ENCODE measurements around the gene IFI16.
A peak's percentile ranks its signal among the peaks of the same experiment; 100 is the strongest.

IFI16 gene

DNA sequence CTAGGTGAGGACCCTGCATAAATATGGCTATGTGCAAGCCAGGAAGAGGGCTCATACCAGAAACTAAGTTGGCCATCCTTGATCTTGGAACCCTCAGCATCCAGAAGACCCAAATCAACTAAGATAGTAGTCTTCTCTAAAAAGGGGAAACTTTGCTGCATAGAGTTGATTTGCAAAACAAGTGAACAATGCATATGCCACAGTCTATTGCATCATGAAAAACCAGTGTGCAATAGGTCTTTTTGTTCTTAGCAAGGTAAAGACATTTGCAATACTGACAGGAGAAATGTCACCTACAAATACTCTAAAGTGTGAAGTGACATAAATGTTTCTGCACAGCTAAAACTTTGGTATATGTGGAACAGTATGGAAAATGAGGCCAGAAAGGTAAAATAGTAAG, 2.0 kb upstream of the IFI16 start:
- Histone ChIP-seq H3K36me3 (replicated peaks; ENCODE audit: insufficient read depth, low read length) (no peaks in the 10 kb centered on the region), H3K27ac (ENCODE audit: low read length) (no peak overlapping the region), H3K4me2 (ENCODE audit: low read depth, low read length) (no peak overlapping the region), H3K27me3 (replicated peaks; ENCODE audit: insufficient read depth, low read length) (no peaks in the 10 kb centered on the region), H2AFZ (ENCODE audit: low read length) (no peak overlapping the region), H3K9ac (ENCODE audit: low read length) (no peak overlapping the region), H3K4me3 (ENCODE audit: low read length) (no peak overlapping the region), H3K9me3 (replicated peaks; ENCODE audit: insufficient read depth, low read length) (no peaks in the 10 kb centered on the region), H3K79me2 (ENCODE audit: low read length) (peaks cover 30% of the 10 kb centered on the region), H3K9me2 (replicated peaks; ENCODE audit: insufficient read depth, low read length) (no peaks in the 10 kb centered on the region), H4K20me1 (ENCODE audit: insufficient read depth, low read length) (no peaks in the 10 kb centered on the region), H3K4me1 (ENCODE audit: low read length) (peaks cover 17% of the 10 kb centered on the region), H3F3A (ENCODE audit: insufficient read depth, low read length) (peaks cover 22% of the 10 kb centered on the region)
- DNase-seq, result no peak
- no peak for TF ChIP-seq EZH2 (optimal IDR thresholded peaks at IDR 0.05; ENCODE audit: low read depth, low read length)
- TF ChIP-seq, protein P1, sequence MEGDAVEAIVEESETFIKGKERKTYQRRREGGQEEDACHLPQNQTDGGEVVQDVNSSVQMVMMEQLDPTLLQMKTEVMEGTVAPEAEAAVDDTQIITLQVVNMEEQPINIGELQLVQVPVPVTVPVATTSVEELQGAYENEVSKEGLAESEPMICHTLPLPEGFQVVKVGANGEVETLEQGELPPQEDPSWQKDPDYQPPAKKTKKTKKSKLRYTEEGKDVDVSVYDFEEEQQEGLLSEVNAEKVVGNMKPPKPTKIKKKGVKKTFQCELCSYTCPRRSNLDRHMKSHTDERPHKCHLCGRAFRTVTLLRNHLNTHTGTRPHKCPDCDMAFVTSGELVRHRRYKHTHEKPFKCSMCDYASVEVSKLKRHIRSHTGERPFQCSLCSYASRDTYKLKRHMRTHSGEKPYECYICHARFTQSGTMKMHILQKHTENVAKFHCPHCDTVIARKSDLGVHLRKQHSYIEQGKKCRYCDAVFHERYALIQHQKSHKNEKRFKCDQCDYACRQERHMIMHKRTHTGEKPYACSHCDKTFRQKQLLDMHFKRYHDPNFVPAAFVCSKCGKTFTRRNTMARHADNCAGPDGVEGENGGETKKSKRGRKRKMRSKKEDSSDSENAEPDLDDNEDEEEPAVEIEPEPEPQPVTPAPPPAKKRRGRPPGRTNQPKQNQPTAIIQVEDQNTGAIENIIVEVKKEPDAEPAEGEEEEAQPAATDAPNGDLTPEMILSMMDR (IDR thresholded peaks at IDR 0.05; ENCODE audit: low read length), result no peak
- TF ChIP-seq EZH2phosphoT487 (IDR thresholded peaks at IDR 0.05; ENCODE audit: low read length), result no peak

DNA sequence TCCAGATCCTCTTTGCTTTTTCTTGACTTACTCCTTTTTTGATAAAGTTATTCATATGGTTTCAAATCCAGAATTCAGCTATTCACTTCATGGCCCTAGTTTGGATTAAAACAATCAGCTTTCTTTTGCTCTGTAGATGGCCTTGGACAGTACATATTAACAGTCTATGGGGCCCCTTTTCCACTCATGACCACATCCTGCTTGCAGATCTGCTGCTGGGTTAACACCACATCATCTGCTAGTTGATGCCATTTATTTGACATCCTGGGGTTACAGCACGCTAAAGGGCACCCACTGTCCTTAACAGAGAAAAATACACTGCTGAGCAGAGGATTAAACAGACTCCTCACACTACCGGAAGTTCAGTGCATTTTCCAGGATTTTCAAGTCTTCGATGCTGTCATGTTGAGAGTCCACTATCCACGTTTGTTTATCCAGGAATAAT, 941 bp upstream of the IFI16 start:
- H3F3A ChIP-seq (ENCODE audit: insufficient read depth, low read length), result peaks cover 26% of the 10 kb centered on the region
- peaks cover 40% of the 10 kb centered on the region for H3K79me2 ChIP-seq (ENCODE audit: low read length)
- H3K9me3 ChIP-seq (replicated peaks; ENCODE audit: insufficient read depth, low read length), result no peaks in the 10 kb centered on the region
- H3K27ac ChIP-seq (ENCODE audit: low read length), result no peak overlapping the region; the same call in 1 of the 2 replicates
- peaks cover 20% of the 10 kb centered on the region for H3K4me1 ChIP-seq (ENCODE audit: low read length)
- TF ChIP-seq, protein P1 (IDR thresholded peaks at IDR 0.05; ENCODE audit: low read length), result no peak
- TF ChIP-seq EZH2 (optimal IDR thresholded peaks at IDR 0.05; ENCODE audit: low read depth, low read length), result no peak
- TF ChIP-seq EZH2phosphoT487 (IDR thresholded peaks at IDR 0.05; ENCODE audit: low read length), result no peak
- no peaks in the 10 kb centered on the region for H3K27me3 ChIP-seq (replicated peaks; ENCODE audit: insufficient read depth, low read length)
- H3K9ac ChIP-seq (ENCODE audit: low read length), result no peak overlapping the region
- H4K20me1 ChIP-seq (ENCODE audit: insufficient read depth, low read length), result no peaks in the 10 kb centered on the region
- DNase-seq, result peak; percentile 63
- peaks cover 4% of the 10 kb centered on the region; the same call in 1 of the 2 replicates for H3K36me3 ChIP-seq (replicated peaks; ENCODE audit: insufficient read depth, low read length)
- peak overlapping the region; percentile 54 for H2AFZ ChIP-seq (ENCODE audit: low read length)
- H3K4me2 ChIP-seq (ENCODE audit: low read depth, low read length), result peak overlapping the region; percentile 57
- H3K9me2 ChIP-seq (replicated peaks; ENCODE audit: insufficient read depth, low read length), result no peaks in the 10 kb centered on the region
- H3K4me3 ChIP-seq (ENCODE audit: low read length), result peak overlapping the region; percentile 74; the same call in 1 of the 2 replicates

DNA sequence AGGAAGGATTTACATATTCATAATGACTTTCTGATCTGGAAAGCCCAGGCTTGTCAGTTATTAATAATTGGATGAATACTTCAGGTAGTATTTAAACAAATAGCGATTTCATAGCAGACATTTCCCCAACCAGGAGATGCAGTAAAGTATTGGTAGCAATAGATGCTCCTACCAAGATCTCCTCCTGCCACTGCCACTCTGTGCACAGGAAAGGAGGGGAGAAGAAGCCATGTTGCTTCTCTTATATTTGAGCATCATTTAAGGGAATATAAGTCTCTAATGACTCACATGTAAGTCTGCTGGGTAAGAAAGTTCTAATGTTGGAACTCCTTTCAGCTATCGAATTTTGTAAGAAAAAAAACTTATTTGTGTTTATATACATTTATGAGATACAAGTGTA, 420 bp upstream of the IFI16 start:
- H3K79me2 ChIP-seq (ENCODE audit: low read length), result peaks cover 45% of the 10 kb centered on the region
- peak overlapping the region; percentile 57 for H3K4me2 ChIP-seq (ENCODE audit: low read depth, low read length)
- H4K20me1 ChIP-seq (ENCODE audit: insufficient read depth, low read length), result no peaks in the 10 kb centered on the region
- peak overlapping the region; percentile 54 for H2AFZ ChIP-seq (ENCODE audit: low read length)
- H3F3A ChIP-seq (ENCODE audit: insufficient read depth, low read length), result peaks cover 31% of the 10 kb centered on the region
- peaks cover 8% of the 10 kb centered on the region for H3K36me3 ChIP-seq (replicated peaks; ENCODE audit: insufficient read depth, low read length)
- no peaks in the 10 kb centered on the region for H3K9me3 ChIP-seq (replicated peaks; ENCODE audit: insufficient read depth, low read length)
- peaks cover 24% of the 10 kb centered on the region for H3K4me1 ChIP-seq (ENCODE audit: low read length)
- TF ChIP-seq, protein P1 (IDR thresholded peaks at IDR 0.05; ENCODE audit: low read length), result no peak
- TF ChIP-seq EZH2 (optimal IDR thresholded peaks at IDR 0.05; ENCODE audit: low read depth, low read length) (no peak), EZH2phosphoT487 (IDR thresholded peaks at IDR 0.05; ENCODE audit: low read length) (no peak)
- H3K9ac ChIP-seq (ENCODE audit: low read length), result peak overlapping the region; percentile 74
- H3K9me2 ChIP-seq (replicated peaks; ENCODE audit: insufficient read depth, low read length), result no peaks in the 10 kb centered on the region
- peak; percentile 30 for DNase-seq
- peak overlapping the region; percentile 74 for H3K4me3 ChIP-seq (ENCODE audit: low read length)
- no peaks in the 10 kb centered on the region for H3K27me3 ChIP-seq (replicated peaks; ENCODE audit: insufficient read depth, low read length)
- peak overlapping the region; percentile 76; the same call in 1 of the 2 replicates for H3K27ac ChIP-seq (ENCODE audit: low read length)
